Measurements from ENCODE around the gene GJD4.

Gene GJD4

DNA sequence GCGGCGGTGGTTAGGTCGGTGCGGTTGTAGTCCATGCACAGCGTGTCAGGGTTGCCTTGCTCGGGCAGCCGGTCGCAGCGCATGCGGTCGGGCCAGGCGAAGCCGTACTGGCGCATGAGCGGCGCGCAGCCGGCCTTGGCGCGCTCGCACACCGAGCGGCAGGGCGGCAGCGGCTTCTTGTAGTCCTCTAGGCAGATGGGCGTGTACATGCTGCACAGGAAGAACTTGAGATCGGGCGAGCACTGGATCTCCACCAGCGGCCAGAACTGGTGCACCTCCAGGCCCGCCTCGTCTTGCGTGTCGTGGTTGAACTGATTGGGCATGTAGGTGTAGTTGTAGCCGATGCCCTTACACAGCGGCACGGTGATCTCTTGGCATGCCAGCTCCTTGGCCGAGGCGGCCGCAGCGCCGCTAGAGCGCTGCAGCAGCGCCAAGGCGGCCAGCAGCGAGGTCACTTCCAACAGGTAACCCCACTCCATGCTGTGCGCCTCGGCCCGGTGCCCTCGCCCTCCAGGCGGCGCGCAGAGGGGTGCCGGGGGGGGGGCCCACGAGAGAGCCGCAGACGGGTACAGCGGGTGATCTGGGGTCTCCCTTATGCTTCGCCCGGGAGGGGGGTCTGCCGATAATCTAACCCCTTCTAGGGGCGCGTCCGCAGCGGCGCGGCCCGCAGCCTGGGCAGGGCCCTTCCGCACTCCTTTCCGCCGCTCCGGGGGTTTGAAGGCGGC is 36.0 kb downstream of the GJD4 start:
- no peak overlapping the region for H3K27ac Mint-ChIP-seq
- DNase-seq (ENCODE audit: low spot score), result peak; percentile 56
- peaks cover 10% of the 10 kb centered on the region for H3K4me1 Mint-ChIP-seq (ENCODE audit: low read depth)
- no peaks in the 10 kb centered on the region for H3K36me3 Mint-ChIP-seq (ENCODE audit: low read depth)
- peaks cover 77% of the 10 kb centered on the region for H3K27me3 Mint-ChIP-seq (ENCODE audit: low read depth)
- H3K9me3 Mint-ChIP-seq, result no peaks in the 10 kb centered on the region
- H3K4me3 Mint-ChIP-seq, result peak overlapping the region; percentile 74

DNA sequence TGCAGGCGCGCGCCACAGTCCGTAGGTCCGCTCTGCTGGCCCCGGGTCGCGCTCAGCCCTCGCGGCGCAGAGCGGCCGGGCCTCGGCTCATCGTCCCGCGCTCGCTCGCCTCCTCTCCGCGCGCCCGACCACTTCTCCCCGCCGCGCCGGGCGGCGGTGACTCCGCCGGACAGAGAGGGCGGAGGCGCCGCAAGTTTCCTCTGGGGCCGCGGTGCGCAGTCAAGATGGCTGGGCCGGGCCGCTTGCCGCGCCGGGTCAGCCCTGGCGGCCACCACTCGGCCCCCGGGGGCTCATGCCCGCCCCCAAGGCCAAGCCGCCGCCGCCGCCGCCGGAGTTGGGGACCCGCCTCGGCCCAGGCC is 36.5 kb downstream of the GJD4 start:
- Mint-ChIP-seq H3K4me3 (no peak overlapping the region), H3K36me3 (ENCODE audit: low read depth) (no peaks in the 10 kb centered on the region)

DNA sequence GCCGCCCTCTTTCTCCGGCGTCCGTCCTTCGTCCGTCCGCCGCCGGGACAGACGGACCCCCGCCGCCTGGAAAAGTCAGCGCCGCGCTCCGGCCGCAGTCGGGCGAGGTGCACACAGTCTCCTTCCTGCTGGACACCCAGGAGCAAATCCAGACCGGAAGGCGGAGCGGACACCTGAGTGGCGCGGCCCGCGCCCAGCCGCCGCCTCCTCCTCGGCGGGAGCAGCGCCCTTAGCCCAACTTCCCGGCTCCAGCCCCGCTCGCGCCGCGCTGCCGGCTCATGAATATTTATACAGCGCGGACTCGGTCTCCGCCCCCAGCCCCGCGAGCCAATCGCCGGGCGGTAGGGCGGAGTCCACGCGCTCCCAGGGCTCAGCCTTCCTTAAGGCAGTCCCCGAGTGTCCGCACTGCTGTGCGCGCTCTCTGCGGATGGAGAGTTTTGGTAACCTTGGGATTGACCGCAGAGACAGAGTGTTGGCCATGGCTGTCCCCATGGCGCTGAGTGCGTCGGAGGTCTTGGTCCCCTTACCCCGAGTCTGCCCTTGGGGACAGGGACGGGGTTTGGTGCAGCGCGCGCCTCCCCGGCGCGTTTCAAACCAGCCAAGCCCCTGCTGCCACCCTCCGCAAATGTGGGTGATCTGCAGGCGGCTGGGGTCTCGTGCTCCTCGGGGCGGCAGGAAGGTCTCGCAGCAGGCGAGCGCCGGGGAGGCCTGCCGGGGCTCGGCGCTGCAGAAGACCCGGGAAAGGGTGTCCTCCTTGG is 37.1 kb downstream of the GJD4 start, which contains the start of gene FZD8:
FZD8 (minus strand) TSS at position 262 of the 758 bp plus-strand sequence. CDS start 867 bp downstream, outside the sequence.
- Mint-ChIP-seq H3K4me1 (ENCODE audit: low read depth) (peaks cover 10% of the 10 kb centered on the region), H3K27me3 (ENCODE audit: low read depth) (peaks cover 75% of the 10 kb centered on the region), H3K36me3 (ENCODE audit: low read depth) (no peaks in the 10 kb centered on the region), H3K27ac (no peak within 1 kb of the TSS), H3K4me3 (peak within 1 kb of the TSS; percentile 83), H3K9me3 (no peaks in the 10 kb centered on the region)
- peak; percentile 80 for DNase-seq (ENCODE audit: low spot score)

More for the DNA sequence above, 36.5 kb downstream of the GJD4 start:
- Mint-ChIP-seq H3K9me3 (no peaks in the 10 kb centered on the region), H3K27me3 (ENCODE audit: low read depth) (peaks cover 76% of the 10 kb centered on the region), H3K27ac (no peak overlapping the region), H3K4me1 (ENCODE audit: low read depth) (peaks cover 10% of the 10 kb centered on the region)
- DNase-seq (ENCODE audit: low spot score), result peak; percentile 14

DNA sequence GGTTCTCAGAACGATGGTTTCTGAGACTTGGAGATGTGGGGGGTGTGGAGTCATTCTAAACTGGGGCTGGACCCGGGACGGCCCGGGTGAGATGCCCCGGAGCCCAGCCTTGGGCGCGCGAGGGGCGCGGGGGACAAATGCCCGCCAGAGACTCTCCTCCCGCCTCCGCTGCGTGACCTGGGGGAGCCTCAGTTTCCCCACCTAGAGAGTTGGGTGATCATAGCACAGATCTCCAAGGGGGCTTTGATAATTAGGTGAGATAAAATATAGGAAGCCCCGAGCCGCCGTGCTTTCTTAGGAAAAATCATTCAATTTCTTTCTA is 37.6 kb downstream of the GJD4 start:
- Mint-ChIP-seq H3K36me3 (ENCODE audit: low read depth) (no peaks in the 10 kb centered on the region), H3K4me1 (ENCODE audit: low read depth) (peaks cover 10% of the 10 kb centered on the region), H3K4me3 (peak overlapping the region; percentile 83), H3K27me3 (ENCODE audit: low read depth) (peaks cover 71% of the 10 kb centered on the region), H3K9me3 (no peaks in the 10 kb centered on the region), H3K27ac (no peak overlapping the region)
- DNase-seq (ENCODE audit: low spot score), result no peak

DNA sequence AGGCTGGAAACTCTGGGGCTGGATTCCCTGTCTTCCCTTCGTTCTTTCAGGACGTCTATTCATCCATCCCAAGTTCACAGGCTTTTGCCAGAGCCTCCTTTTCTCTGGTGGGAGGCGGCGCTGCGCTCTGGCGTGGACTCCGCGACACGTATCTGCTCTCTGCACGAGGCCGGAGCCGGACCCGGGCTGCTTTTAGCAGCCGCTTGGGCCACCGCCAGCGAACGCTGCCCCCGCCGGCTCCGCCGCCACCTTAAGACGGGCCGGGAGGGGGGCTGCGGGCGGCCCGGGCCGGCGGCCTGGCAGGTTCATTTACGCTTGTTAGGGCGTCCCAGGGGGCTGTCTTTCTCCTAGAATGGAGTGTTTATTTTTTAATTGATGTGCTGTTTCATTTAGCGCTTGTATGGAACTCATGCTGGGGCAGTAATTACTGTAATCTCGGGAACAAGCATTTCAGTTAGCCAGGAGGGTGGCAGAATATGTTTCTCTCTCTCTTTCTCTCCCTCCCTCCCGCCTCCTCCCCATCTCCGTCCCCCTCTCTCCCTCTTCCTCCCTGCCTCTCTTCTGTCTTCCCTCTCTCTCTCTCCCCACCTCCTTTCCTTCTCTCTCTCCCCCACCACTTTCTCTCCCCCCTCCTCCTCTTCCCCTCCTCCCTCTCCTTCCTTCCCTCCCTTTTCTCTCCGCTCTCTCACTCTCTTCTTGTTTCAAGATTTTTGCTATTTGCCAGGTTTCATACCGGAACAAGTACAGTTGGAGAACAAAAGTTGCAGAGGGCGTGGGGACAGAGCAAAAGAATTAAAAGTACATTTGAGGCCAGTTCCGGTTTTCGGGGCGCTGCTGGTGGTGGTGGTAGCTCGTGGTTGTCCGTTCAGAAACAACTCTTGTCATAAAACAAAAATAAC is 38.3 kb downstream of the GJD4 start:
- DNase-seq (ENCODE audit: low spot score), result no peak
- Mint-ChIP-seq H3K4me3 (peak overlapping the region; percentile 83), H3K36me3 (ENCODE audit: low read depth) (no peaks in the 10 kb centered on the region), H3K4me1 (ENCODE audit: low read depth) (peaks cover 10% of the 10 kb centered on the region), H3K27me3 (ENCODE audit: low read depth) (peaks cover 66% of the 10 kb centered on the region), H3K27ac (no peak overlapping the region), H3K9me3 (no peaks in the 10 kb centered on the region)

DNA sequence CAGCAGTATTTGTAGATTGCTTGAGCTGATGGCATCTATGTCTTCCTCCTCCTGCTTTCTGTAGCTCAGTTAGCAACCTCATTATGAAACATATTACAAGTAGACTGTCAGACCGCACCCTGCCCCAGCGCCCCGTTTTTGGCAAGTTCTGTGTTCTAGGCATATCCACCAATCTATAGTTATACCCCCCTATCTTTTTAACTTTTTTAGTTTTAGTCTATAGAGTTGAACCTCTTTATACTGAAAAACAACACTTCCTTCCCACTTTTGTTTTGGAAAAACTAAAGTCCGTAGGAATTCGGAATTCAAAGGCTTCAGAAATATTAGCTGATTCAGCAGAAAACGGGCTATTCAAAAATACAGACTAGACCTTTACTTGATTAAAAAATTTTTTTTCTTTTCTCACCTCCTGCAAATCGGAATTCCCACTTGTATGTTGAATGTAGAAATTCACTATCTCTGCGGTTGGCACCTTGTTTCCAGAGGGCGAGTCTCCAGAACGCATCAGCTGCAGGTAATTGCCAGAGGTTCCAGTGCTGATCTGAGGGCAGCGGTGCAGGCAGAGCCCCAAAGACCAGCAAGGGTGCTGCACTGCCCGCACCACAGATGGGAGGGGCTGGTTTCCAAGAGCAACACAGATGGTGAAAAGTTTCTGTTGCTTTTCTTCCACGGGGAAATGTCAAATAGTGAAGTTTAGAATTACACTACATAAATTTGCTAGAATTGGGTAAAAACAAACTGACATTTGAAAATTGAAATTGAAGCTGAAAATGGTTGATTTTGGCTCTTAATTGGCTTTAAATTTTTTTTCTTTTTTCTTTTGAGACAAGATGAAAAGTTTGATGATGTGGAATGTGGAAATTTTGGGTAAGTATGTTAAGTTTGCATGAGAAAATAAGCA is 39.2 kb downstream of the GJD4 start:
- Mint-ChIP-seq H3K4me3 (peak overlapping the region; percentile 75), H3K27me3 (ENCODE audit: low read depth) (peaks cover 61% of the 10 kb centered on the region), H3K4me1 (ENCODE audit: low read depth) (peaks cover 10% of the 10 kb centered on the region), H3K27ac (no peak overlapping the region), H3K9me3 (no peaks in the 10 kb centered on the region), H3K36me3 (ENCODE audit: low read depth) (no peaks in the 10 kb centered on the region)
- DNase-seq (ENCODE audit: low spot score), result no peak

DNA sequence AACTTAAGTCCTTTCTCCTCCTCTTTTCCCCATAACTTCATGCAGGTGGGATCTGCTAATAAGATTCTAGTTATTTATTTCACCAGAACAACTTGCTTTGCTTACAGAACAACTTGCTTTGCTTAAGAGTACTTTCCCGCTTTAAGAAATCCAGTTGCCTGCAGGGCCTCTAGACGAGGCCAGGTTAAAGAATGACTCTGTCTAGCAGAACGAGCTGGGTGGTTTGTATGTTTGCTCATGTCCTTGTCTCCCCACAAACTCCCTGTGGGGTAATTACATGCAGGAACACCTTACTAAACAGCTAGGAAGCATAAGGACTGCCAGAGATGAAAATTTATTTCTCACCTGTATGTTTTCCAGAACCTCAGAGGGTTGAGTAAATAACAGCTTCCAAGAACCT is 45.8 kb downstream of the GJD4 start:
- DNase-seq (ENCODE audit: low spot score), result no peak
- no peaks in the 10 kb centered on the region for H3K4me1 Mint-ChIP-seq (ENCODE audit: low read depth)
- H3K27ac Mint-ChIP-seq, result no peak overlapping the region
- H3K4me3 Mint-ChIP-seq, result no peak overlapping the region
- no peaks in the 10 kb centered on the region for H3K36me3 Mint-ChIP-seq (ENCODE audit: low read depth)
- peaks cover 12% of the 10 kb centered on the region for H3K27me3 Mint-ChIP-seq (ENCODE audit: low read depth)
- H3K9me3 Mint-ChIP-seq, result no peaks in the 10 kb centered on the region

DNA sequence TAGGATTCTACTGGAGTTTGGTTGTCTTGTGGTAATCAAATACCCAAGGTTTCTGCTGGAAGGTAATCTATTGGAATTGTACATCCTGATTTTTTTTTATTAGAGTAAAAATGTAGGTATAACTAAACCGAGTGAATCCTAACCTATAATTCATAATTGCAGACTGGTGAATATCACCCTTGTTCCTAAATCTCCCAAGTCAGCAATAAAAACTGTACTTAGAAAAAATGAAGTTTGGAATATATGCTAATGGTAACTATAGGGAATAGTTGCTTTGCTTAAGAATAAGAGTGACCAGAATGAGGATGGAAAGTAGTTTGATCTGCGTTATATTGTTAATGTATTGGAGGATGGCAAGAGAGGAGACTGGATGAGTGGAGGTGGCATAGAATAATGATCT is 47.7 kb downstream of the GJD4 start:
- Mint-ChIP-seq H3K4me3 (no peak overlapping the region), H3K4me1 (ENCODE audit: low read depth) (no peaks in the 10 kb centered on the region), H3K9me3 (no peaks in the 10 kb centered on the region), H3K36me3 (ENCODE audit: low read depth) (no peaks in the 10 kb centered on the region), H3K27ac (no peak overlapping the region), H3K27me3 (ENCODE audit: low read depth) (no peaks in the 10 kb centered on the region)
- no peak for DNase-seq (ENCODE audit: low spot score)

DNA sequence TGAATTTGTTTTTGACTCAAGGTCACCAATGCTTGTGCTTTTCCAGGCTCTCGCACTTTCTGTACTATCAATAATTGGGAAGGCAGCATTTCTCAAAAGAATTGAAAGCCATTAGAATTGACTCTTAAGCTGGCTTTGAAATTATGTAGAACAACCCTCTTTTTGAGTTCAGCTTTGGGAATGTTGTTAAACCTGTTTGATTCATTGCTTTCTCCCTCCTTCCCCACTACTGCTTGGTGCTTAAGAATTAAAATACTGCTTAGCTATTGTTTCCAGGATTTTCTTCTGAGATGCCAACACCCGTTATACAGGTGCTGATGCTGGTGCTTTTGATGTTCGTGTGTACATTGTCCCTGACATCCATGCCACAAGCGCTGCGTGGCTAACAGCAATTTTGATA is 52.5 kb downstream of the GJD4 start:
- Mint-ChIP-seq H3K9me3 (no peaks in the 10 kb centered on the region), H3K27ac (no peak overlapping the region), H3K4me1 (ENCODE audit: low read depth) (no peaks in the 10 kb centered on the region), H3K27me3 (ENCODE audit: low read depth) (peaks cover 2% of the 10 kb centered on the region), H3K36me3 (ENCODE audit: low read depth) (no peaks in the 10 kb centered on the region), H3K4me3 (no peak overlapping the region)
- no peak for DNase-seq (ENCODE audit: low spot score)
